ENCODE data around the gene ZSCAN22. TPM values are rescaled to one million over a fixed set of nuclear protein-coding genes. Genes with fewer than 3 reads are reported as not detected.

Gene ZSCAN22
- 7.1 TPM in 2 replicates for total RNA-seq
- total RNA-seq (2013) = 2.4 TPM
- polyA plus RNA-seq = 2.2 and 2.8 TPM in 2 replicates
- 4.2 and 4.3 TPM in 2 replicates for polyA minus RNA-seq

- Histone ChIP-seq H3K27ac (ENCODE audit: low read length in 2 of 2) (peak within 1 kb of the TSS; percentile 71 to 82), H3K4me2 (replicated peaks; ENCODE audit: low read depth, low read length, poor library complexity, severe bottlenecking) (peak within 1 kb of the TSS; percentile 93), H3K9me3 (ENCODE audit: control extremely low read depth in 1 of 3, control insufficient read depth in 2 of 3, insufficient read depth in 1 of 3, low read length in 2 of 3) (no peaks in the 10 kb centered on the region), H4K20me1 (ENCODE audit: control insufficient read depth, insufficient read depth, low read length, poor library complexity, severe bottlenecking) (no peaks in the 10 kb centered on the region), H3K4me1 (ENCODE audit: control insufficient read depth in 2 of 2, insufficient read depth in 2 of 2, low read length in 2 of 2) (peaks cover 11 to 23% of the 10 kb centered on the region in 2 donors), H2AFZ (ENCODE audit: insufficient read depth, low read depth, low read length, poor library complexity, severe bottlenecking) (peak within 1 kb of the TSS; percentile 97), H3K36me3 (replicated peaks in 1 of 2; ENCODE audit: control extremely low read depth in 1 of 2, control insufficient read depth in 1 of 2, extremely low read depth in 1 of 2, insufficient read depth in 2 of 2, low read length in 1 of 2) (no peaks in the 10 kb centered on the region), H3K4me3 (ENCODE audit: control extremely low read depth in 1 of 5, extremely low read depth in 1 of 5, insufficient read depth in 1 of 5, low read depth in 2 of 5, low read length in 4 of 5) (peak within 1 kb of the TSS; percentile 72 to 98 (median 83)), H3K27me3 (replicated peaks in 1 of 4; ENCODE audit: control extremely low read depth in 1 of 4, control insufficient read depth in 3 of 4, insufficient read depth in 4 of 4, low read length in 3 of 4) (no peaks in the 10 kb centered on the region), H3K9ac (ENCODE audit: low read length) (peak within 1 kb of the TSS; percentile 90), H3K79me2 (ENCODE audit: control insufficient read depth, insufficient read depth, low read length) (peaks cover 35% of the 10 kb centered on the region)
- DNase-seq = peak; percentile 90
- TF ChIP-seq CTCF (IDR thresholded peaks at IDR 0.05) = no peak
- no peak for TF ChIP-seq EZH2 (IDR thresholded peaks at IDR 0.05; ENCODE audit: borderline replicate concordance, insufficient read depth, low read depth, low read length, poor library complexity, severe bottlenecking)
- POLR2A ChIA-PET = interaction anchor here (0.9 to 1.8 kb wide), 5 partner anchors 20 to 192 kb away, joined by 4 to 17 read pairs (median 7); partner anchors contain the start of genes ERVK3-1, ZBTB45 and ZNF497
- WGBS (ENCODE audit: insufficient coverage) = under 1% methylated on average over 62 of the region's 62 CpGs
- Mint-ChIP-seq H3K4me3 (no peak within 1 kb of the TSS), H3K27ac (no peak within 1 kb of the TSS), H3K4me1 (no peaks in the 10 kb centered on the region), H3K27me3 (no peaks in the 10 kb centered on the region), H3K9me3 (ENCODE audit: insufficient read depth) (no peaks in the 10 kb centered on the region)
- peak; percentile 92 for ATAC-seq (ENCODE audit: low read depth)
- CTCF ChIA-PET = interaction anchor here (0.6 to 1.0 kb wide), 4 partner anchors 48 to 193 kb away, joined by 3 to 5 read pairs (median 3); partner anchors contain the start of genes ZBTB45, ZNF132 and ZNF837
- intact Hi-C loops (cut with micrococcal nuclease) = loop anchor here (1.0 to 5.0 kb wide), 9 partner anchors 20 to 192 kb away; partner anchors contain the start of genes ERVK3-1, ZBTB45, ZNF324B and ZNF446
Observed at GRCh38 chr19:58326914-58327726, at the start of gene ZSCAN22. Gene ZSCAN22, plus strand, starts transcription at chr19:58326994. Its CDS starts 7,809 bp downstream, at chr19:58334803.

- ChIA-PET CTCF (no interaction called here), POLR2A (no interaction called here)
- H4K20me1 ChIP-seq (ENCODE audit: control insufficient read depth, insufficient read depth, low read length, poor library complexity, severe bottlenecking) = no peaks in the 10 kb centered on the region
- no peak overlapping the region for H3K9ac ChIP-seq (ENCODE audit: low read length)
- H3K36me3 ChIP-seq (replicated peaks in 1 of 2; ENCODE audit: control extremely low read depth in 1 of 2, control insufficient read depth in 1 of 2, extremely low read depth in 1 of 2, insufficient read depth in 2 of 2, low read length in 1 of 2) = peaks cover 0 to 2% of the 10 kb centered on the region in 2 experiments
- H3K27ac Mint-ChIP-seq = no peak overlapping the region
- no peaks in the 10 kb centered on the region for H3K9me3 Mint-ChIP-seq (ENCODE audit: insufficient read depth)
- no peak overlapping the region for H3K4me3 ChIP-seq (ENCODE audit: control extremely low read depth in 1 of 5, extremely low read depth in 1 of 5, insufficient read depth in 1 of 5, low read depth in 2 of 5, low read length in 4 of 5)
- WGBS (ENCODE audit: insufficient coverage) = 94% methylated on average over 5 of the region's 7 CpGs
- no peak overlapping the region for H3K27ac ChIP-seq (ENCODE audit: low read length in 2 of 2)
- H3K27me3 Mint-ChIP-seq = no peaks in the 10 kb centered on the region
- H2AFZ ChIP-seq (ENCODE audit: insufficient read depth, low read depth, low read length, poor library complexity, severe bottlenecking) = no peak overlapping the region
- DNase-seq = no peak
- intact Hi-C loops (cut with micrococcal nuclease) = no loop called here
- peaks cover 26% of the 10 kb centered on the region for H3K79me2 ChIP-seq (ENCODE audit: control insufficient read depth, insufficient read depth, low read length)
- peak overlapping the region; percentile 60 for H3K4me3 Mint-ChIP-seq
- no peak for TF ChIP-seq EZH2 (IDR thresholded peaks at IDR 0.05; ENCODE audit: borderline replicate concordance, insufficient read depth, low read depth, low read length, poor library complexity, severe bottlenecking)
- H3K27me3 ChIP-seq (replicated peaks in 1 of 4; ENCODE audit: control extremely low read depth in 1 of 4, control insufficient read depth in 3 of 4, insufficient read depth in 4 of 4, low read length in 3 of 4) = no peaks in the 10 kb centered on the region
- H3K9me3 ChIP-seq (ENCODE audit: control extremely low read depth in 1 of 3, control insufficient read depth in 2 of 3, insufficient read depth in 1 of 3, low read length in 2 of 3) = peaks cover 0 to 38% (median 3%) of the 10 kb centered on the region in 3 donors
- H3K4me1 Mint-ChIP-seq = peaks cover 38% of the 10 kb centered on the region
- H3K4me2 ChIP-seq (replicated peaks; ENCODE audit: low read depth, low read length, poor library complexity, severe bottlenecking) = no peak overlapping the region
- peaks cover 13 to 19% of the 10 kb centered on the region in 2 donors for H3K4me1 ChIP-seq (ENCODE audit: control insufficient read depth in 2 of 2, insufficient read depth in 2 of 2, low read length in 2 of 2)
- no peak for ATAC-seq (ENCODE audit: low read depth)
Observed at GRCh38 chr19:58277197-58277596, 49.6 kb upstream of the ZSCAN22 start.

All from B cell (primary cell).